ENCODE results near the gene KCNJ16. TPM values are rescaled to one million over a fixed set of nuclear protein-coding genes. Genes with fewer than 3 reads are reported as not detected.

Gene KCNJ16
- total RNA-seq, 2 experiments from 2014 or later: not detected

DNA sequence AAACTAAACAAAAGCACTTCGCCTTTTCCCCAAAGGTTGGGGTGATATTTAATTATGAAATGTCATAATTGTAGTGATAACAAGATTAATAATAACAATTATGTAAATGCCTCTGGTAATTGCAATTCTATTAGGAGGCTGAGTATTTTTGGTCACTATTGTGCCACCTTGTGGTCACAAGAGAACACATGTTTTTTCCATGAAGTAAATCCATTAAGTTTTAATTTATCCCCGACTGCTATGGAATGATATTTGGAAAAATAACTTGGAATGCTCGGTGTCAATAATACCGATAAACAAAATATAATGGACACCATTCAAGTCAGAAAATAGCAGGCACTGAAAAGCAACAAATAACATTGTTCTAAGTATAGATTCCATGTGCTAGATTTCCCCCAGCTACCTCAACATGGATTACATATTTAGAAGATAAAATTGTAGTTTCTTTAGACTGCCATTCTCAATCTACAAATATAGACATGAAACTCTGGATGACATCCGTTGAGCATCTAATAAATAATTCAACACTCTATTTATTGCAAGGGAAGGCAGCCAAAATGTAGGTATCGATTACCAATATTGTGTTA lies 69.3 kb downstream of the KCNJ16 start:
- ATAC-seq: no peak
- no peak for DNase-seq
- H3K27ac Mint-ChIP-seq: no peak overlapping the region
- no peaks in the 10 kb centered on the region for H3K4me1 Mint-ChIP-seq (ENCODE audit: low read depth)
- intact Hi-C loops (cut with micrococcal nuclease): no loop called here
- no peaks in the 10 kb centered on the region for H3K36me3 Mint-ChIP-seq (ENCODE audit: low read depth)
- POLR2A ChIA-PET: interaction anchor here (0.6 kb wide), 1 partner anchor 121 kb away, joined by 4 read pairs; no protein-coding TSS in a partner anchor
- no peaks in the 10 kb centered on the region for H3K9me3 Mint-ChIP-seq
- TF ChIP-seq, protein P1, sequence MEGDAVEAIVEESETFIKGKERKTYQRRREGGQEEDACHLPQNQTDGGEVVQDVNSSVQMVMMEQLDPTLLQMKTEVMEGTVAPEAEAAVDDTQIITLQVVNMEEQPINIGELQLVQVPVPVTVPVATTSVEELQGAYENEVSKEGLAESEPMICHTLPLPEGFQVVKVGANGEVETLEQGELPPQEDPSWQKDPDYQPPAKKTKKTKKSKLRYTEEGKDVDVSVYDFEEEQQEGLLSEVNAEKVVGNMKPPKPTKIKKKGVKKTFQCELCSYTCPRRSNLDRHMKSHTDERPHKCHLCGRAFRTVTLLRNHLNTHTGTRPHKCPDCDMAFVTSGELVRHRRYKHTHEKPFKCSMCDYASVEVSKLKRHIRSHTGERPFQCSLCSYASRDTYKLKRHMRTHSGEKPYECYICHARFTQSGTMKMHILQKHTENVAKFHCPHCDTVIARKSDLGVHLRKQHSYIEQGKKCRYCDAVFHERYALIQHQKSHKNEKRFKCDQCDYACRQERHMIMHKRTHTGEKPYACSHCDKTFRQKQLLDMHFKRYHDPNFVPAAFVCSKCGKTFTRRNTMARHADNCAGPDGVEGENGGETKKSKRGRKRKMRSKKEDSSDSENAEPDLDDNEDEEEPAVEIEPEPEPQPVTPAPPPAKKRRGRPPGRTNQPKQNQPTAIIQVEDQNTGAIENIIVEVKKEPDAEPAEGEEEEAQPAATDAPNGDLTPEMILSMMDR (IDR thresholded peaks at IDR 0.05): peak; percentile 85
- H3K27me3 Mint-ChIP-seq: peaks cover 1% of the 10 kb centered on the region
- no peak overlapping the region for H3K4me3 Mint-ChIP-seq
- CTCF ChIA-PET: interaction anchor here (1.3 to 1.4 kb wide), 2 partner anchors 578 to 583 kb away, joined by 3 read pairs; no protein-coding TSS in a partner anchor

DNA sequence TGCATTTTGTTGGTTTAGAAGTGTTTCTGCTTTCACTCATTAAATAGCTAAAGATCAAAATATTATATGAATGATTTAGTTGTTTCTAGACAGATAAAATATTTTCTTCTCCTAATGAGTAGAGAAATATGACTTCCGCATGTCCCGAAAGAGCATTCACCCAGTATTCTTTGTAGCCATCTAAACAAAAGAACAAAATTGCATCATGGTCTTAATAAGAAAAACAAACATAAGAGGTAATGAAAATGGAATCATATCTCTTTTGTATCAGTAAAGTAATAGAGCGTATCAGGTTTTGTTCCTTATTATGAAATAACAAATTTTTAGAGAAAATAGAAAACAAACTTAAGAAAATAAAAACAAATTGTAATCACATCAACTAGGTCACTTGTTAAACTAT lies 78.2 kb downstream of the KCNJ16 start:
- intact Hi-C loops (cut with micrococcal nuclease): no loop called here
- ATAC-seq (no peak), DNase-seq (no peak)
- Mint-ChIP-seq H3K4me3 (no peak overlapping the region), H3K27me3 (peaks cover 7% of the 10 kb centered on the region), H3K4me1 (ENCODE audit: low read depth) (no peaks in the 10 kb centered on the region), H3K9me3 (no peaks in the 10 kb centered on the region), H3K36me3 (ENCODE audit: low read depth) (no peaks in the 10 kb centered on the region), H3K27ac (no peak overlapping the region)
- ChIA-PET CTCF (no interaction called here), POLR2A (no interaction called here)
- TF ChIP-seq, protein P1 (IDR thresholded peaks at IDR 0.05): no peak

DNA sequence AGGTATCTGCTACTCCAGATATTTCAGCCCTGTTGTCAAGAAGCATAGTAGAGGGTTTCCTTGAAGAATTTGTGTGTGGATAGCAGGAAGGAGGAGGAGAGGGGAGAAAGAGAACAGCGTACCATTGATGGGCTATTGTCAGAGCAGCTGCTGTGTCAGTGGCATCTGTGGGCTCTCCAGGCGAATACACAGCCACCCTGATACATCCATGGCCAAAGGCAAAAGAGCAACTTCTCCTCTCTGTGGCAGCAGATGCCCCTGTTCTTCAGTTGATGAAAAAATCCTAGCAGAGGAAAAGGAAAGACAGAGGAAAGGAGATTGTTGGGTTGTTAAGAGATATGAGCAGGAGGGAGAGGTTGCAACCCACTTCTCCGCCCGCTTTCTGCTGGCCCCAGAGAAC lies 82.1 kb downstream of the KCNJ16 start:
- Mint-ChIP-seq H3K36me3 (ENCODE audit: low read depth) (no peaks in the 10 kb centered on the region), H3K4me3 (no peak overlapping the region), H3K27ac (no peak overlapping the region), H3K27me3 (peaks cover 13% of the 10 kb centered on the region), H3K4me1 (ENCODE audit: low read depth) (no peaks in the 10 kb centered on the region), H3K9me3 (no peaks in the 10 kb centered on the region)
- CTCF ChIA-PET: interaction anchor here (1.3 kb wide), 1 partner anchor 11 kb away, joined by 3 read pairs; no protein-coding TSS in a partner anchor
- intact Hi-C loops (cut with micrococcal nuclease): no loop called here
- DNase-seq (no peak), ATAC-seq (no peak)
- POLR2A ChIA-PET: no interaction called here
- TF ChIP-seq, protein P1 (IDR thresholded peaks at IDR 0.05): no peak

DNA sequence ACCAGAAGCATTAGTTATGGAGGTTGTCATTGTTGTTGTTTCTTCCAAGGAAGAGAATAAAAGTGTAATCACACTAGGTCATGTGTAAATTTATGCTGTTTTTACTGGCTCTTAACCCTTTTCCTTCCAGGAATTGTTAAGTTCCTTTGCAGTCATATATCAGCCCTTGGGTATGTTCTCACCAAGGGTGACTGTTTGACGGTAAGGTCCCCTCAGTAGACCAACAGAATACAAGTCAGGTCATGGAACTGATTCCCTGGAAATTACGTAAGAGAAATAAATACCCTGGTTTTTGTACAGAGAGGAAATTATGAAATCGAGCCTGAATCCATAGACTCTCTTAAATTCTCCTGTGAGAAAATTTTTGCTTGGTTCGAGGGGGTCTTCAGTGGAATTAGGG lies 83.2 kb downstream of the KCNJ16 start:
- DNase-seq (no peak), ATAC-seq (no peak)
- H3K27me3 Mint-ChIP-seq: peaks cover 11% of the 10 kb centered on the region
- H3K9me3 Mint-ChIP-seq: no peaks in the 10 kb centered on the region
- ChIA-PET CTCF (no interaction called here), POLR2A (interaction anchor here (1.0 kb wide), 1 partner anchor 522 kb away, joined by 3 read pairs; no protein-coding TSS in a partner anchor)
- no peak overlapping the region for H3K27ac Mint-ChIP-seq
- intact Hi-C loops (cut with micrococcal nuclease): no loop called here
- no peak overlapping the region for H3K4me3 Mint-ChIP-seq
- TF ChIP-seq, protein P1 (IDR thresholded peaks at IDR 0.05): no peak
- no peaks in the 10 kb centered on the region for H3K4me1 Mint-ChIP-seq (ENCODE audit: low read depth)
- no peaks in the 10 kb centered on the region for H3K36me3 Mint-ChIP-seq (ENCODE audit: low read depth)

DNA sequence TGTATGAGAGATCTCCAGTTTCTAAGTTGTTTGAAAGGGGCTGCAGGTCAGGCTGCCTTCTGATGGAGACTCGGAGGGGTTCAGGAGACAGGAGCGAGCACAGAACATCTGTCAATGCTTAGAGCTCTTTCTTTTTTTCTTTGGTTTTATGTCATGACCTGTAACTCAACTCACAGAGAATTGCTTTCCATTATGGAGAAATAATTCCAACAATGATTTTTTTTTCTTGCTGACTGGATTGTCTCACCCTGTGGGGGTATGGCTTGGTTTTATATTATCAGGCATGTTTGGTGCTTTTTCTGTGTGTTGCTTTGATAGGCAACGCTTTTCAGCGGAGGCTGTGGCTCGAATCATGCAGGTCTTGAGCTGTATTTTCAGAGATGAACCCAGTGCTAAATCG lies 83.6 kb downstream of the KCNJ16 start:
- Mint-ChIP-seq H3K9me3 (no peaks in the 10 kb centered on the region), H3K27me3 (peaks cover 13% of the 10 kb centered on the region), H3K36me3 (ENCODE audit: low read depth) (no peaks in the 10 kb centered on the region), H3K4me1 (ENCODE audit: low read depth) (no peaks in the 10 kb centered on the region), H3K4me3 (no peak overlapping the region), H3K27ac (no peak overlapping the region)
- ATAC-seq: no peak
- TF ChIP-seq, protein P1 (IDR thresholded peaks at IDR 0.05): no peak
- ChIA-PET CTCF (no interaction called here), POLR2A (interaction anchor here (1.0 kb wide), 1 partner anchor 522 kb away, joined by 3 read pairs; no protein-coding TSS in a partner anchor)
- no peak for DNase-seq
- intact Hi-C loops (cut with micrococcal nuclease): no loop called here
